ENCODE data around the gene ZNF616. TPM values are rescaled to one million over a fixed set of nuclear protein-coding genes. Genes with fewer than 3 reads are reported as not detected.
"Not testable (repeated sequence)": the region's sequence is repeated elsewhere in the genome, so short reads cannot be mapped to it uniquely, and the experiment has no call there.

Gene ZNF616
- total RNA-seq, 1 donor: 9.8 TPM

DNA sequence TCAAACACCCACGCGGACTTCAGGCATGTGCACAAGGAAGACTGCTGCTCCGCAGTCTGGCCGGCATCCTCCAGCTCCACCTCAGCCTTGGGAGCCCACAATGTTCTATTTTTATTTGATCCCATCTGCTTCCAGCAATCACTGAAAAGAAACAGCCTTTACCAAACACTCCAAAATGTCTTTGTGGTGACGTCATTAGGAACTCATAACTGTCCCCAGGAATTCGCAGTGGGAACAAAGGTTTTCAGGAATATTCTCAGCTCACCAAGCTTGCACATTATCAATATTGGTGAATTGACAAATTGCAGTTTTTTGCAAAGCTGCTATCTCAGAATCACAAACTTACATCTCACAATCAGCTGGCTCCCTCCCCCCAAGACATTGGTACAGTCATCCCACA, 29.0 kb downstream of the ZNF616 start:
- Histone ChIP-seq H3K27me3 (ENCODE audit: insufficient read depth, low read length) (no peaks in the 10 kb centered on the region), H3K4me2 (ENCODE audit: insufficient read depth, low read length) (no peak overlapping the region), H4K20me1 (ENCODE audit: insufficient read depth, low read length) (no peaks in the 10 kb centered on the region), H3K36me3 (ENCODE audit: insufficient read depth, low read length) (peaks cover 8% of the 10 kb centered on the region), H3K9me3 (ENCODE audit: low read depth, low read length) (peaks cover 34% of the 10 kb centered on the region), H3K27ac (ENCODE audit: low read depth, low read length) (no peak overlapping the region), H3K4me1 (ENCODE audit: insufficient read depth, low read length) (no peaks in the 10 kb centered on the region), H3K79me2 (ENCODE audit: insufficient read depth, low read length) (no peaks in the 10 kb centered on the region), H3K4me3 (ENCODE audit: insufficient read depth, low read length) (no peak overlapping the region), H2AFZ (ENCODE audit: low read length) (no peak overlapping the region)
- DNase-seq (ENCODE audit: insufficient read length, low spot score, missing footprints): no peak
- TF ChIP-seq, protein P1, sequence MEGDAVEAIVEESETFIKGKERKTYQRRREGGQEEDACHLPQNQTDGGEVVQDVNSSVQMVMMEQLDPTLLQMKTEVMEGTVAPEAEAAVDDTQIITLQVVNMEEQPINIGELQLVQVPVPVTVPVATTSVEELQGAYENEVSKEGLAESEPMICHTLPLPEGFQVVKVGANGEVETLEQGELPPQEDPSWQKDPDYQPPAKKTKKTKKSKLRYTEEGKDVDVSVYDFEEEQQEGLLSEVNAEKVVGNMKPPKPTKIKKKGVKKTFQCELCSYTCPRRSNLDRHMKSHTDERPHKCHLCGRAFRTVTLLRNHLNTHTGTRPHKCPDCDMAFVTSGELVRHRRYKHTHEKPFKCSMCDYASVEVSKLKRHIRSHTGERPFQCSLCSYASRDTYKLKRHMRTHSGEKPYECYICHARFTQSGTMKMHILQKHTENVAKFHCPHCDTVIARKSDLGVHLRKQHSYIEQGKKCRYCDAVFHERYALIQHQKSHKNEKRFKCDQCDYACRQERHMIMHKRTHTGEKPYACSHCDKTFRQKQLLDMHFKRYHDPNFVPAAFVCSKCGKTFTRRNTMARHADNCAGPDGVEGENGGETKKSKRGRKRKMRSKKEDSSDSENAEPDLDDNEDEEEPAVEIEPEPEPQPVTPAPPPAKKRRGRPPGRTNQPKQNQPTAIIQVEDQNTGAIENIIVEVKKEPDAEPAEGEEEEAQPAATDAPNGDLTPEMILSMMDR (IDR thresholded peaks at IDR 0.05; ENCODE audit: extremely low read depth, low read depth, low read length): no peak

DNA sequence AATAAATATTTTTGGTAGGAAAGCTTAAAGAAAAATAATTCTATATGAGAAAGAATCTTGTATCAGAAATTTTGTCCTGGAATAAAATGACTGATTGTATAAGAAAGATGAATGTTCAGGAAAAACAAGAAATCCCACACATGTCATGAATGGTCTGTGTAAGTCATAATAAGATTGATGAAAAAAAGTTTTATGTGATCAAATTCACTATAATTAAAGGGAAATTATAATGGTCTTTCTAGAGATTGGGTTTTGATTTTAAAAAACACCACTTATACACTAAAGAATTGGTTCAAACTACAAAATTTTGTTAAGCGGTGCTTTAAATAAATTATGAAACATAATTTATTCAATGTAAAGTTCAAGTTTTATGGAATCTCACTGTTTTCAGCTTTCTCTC, 37.0 kb downstream of the ZNF616 start:
- Histone ChIP-seq H3K27me3 (ENCODE audit: insufficient read depth, low read length) (no peaks in the 10 kb centered on the region), H3K27ac (ENCODE audit: low read depth, low read length) (no peak overlapping the region), H3K36me3 (ENCODE audit: insufficient read depth, low read length) (no peaks in the 10 kb centered on the region), H3K4me2 (ENCODE audit: insufficient read depth, low read length) (no peak overlapping the region), H3K4me1 (ENCODE audit: insufficient read depth, low read length) (no peaks in the 10 kb centered on the region), H3K79me2 (ENCODE audit: insufficient read depth, low read length) (no peaks in the 10 kb centered on the region), H2AFZ (ENCODE audit: low read length) (no peak overlapping the region), H3K9me3 (ENCODE audit: low read depth, low read length) (peaks cover 2% of the 10 kb centered on the region), H3K4me3 (ENCODE audit: insufficient read depth, low read length) (no peak overlapping the region), H4K20me1 (ENCODE audit: insufficient read depth, low read length) (no peaks in the 10 kb centered on the region)
- no peak for DNase-seq (ENCODE audit: insufficient read length, low spot score, missing footprints)
- TF ChIP-seq, protein P1 (IDR thresholded peaks at IDR 0.05; ENCODE audit: extremely low read depth, low read depth, low read length): no peak

DNA sequence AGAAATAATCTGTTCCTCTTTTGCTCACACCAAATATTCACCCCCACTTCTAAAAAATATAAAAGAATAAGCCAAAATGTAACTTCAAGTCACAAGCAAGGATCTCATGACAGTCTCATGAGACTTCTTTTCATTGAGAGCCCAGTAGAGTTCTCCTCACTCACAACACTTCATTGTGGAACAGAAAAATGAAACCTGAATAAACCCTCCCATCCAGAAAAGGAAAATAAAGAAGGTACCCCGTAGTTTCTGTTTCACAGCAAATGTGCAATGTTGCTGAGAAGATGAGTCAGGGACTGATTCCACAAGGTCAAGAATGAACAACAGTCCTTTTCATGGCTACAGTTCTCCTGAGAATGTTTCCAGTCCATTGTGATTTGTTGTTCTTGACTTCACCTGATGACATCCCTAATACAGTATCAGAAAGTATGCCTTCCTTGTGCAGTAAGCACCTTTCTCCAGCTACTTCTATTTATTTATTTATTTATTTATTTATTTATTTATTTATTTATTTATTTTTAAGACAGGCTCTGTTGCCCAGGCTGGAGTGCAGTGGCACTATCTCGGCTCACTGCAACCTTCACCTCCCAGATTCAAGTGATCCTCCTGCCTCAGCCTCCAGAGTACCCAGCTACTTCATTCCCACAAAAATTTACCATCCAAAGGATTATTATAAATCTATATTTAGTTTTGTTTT, 37.7 kb downstream of the ZNF616 start:
- Histone ChIP-seq H3K4me3 (ENCODE audit: insufficient read depth, low read length) (no peak overlapping the region), H3K27me3 (ENCODE audit: insufficient read depth, low read length) (no peaks in the 10 kb centered on the region), H4K20me1 (ENCODE audit: insufficient read depth, low read length) (no peaks in the 10 kb centered on the region), H3K9me3 (ENCODE audit: low read depth, low read length) (peaks cover 6% of the 10 kb centered on the region), H2AFZ (ENCODE audit: low read length) (no peak overlapping the region), H3K4me2 (ENCODE audit: insufficient read depth, low read length) (no peak overlapping the region), H3K4me1 (ENCODE audit: insufficient read depth, low read length) (no peaks in the 10 kb centered on the region), H3K27ac (ENCODE audit: low read depth, low read length) (no peak overlapping the region), H3K79me2 (ENCODE audit: insufficient read depth, low read length) (no peaks in the 10 kb centered on the region), H3K36me3 (ENCODE audit: insufficient read depth, low read length) (no peaks in the 10 kb centered on the region)
- DNase-seq (ENCODE audit: insufficient read length, low spot score, missing footprints): no peak
- TF ChIP-seq, protein P1 (IDR thresholded peaks at IDR 0.05; ENCODE audit: extremely low read depth, low read depth, low read length): no peak

DNA sequence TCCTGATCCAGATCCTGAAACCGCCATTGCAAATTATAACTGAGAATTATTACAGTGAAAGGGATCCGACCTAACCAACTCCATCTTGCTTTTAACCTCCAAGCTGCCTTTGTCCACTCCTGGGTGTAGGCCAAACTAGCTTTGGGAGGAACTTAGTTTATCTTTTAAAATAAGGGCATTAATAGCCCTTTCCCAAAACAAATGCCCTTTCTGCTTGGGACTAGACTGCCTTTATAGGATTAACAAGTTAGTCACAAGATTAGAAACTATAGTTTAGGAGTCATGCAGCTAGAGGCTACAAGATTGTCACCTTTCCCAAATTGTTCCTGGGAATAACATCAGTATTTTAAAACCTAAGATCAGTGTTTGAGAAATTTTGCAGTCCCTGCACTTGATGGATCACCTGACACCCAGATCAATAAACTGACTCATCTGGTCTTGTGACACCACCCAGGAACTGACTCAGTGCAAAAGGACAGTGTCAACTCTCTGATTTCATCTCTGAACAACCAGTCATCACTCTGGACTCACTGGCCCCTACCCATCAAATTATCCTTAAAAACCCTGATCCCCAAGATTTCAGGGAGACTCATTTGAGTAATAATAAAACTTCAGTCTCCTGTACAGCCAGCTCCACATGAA, 40.1 kb downstream of the ZNF616 start:
- TF ChIP-seq, protein P1 (IDR thresholded peaks at IDR 0.05; ENCODE audit: extremely low read depth, low read depth, low read length): no peak
- H4K20me1 ChIP-seq (ENCODE audit: insufficient read depth, low read length): peaks cover 3% of the 10 kb centered on the region
- no peaks in the 10 kb centered on the region for H3K27me3 ChIP-seq (ENCODE audit: insufficient read depth, low read length)
- H3K36me3 ChIP-seq (ENCODE audit: insufficient read depth, low read length): no peaks in the 10 kb centered on the region
- H3K27ac ChIP-seq (ENCODE audit: low read depth, low read length): no peak overlapping the region
- no peak overlapping the region for H3K4me3 ChIP-seq (ENCODE audit: insufficient read depth, low read length)
- peak; percentile 19 for DNase-seq (ENCODE audit: insufficient read length, low spot score, missing footprints)
- peaks cover 10% of the 10 kb centered on the region for H3K79me2 ChIP-seq (ENCODE audit: insufficient read depth, low read length)
- H3K4me1 ChIP-seq (ENCODE audit: insufficient read depth, low read length): no peaks in the 10 kb centered on the region
- peaks cover 6% of the 10 kb centered on the region for H3K9me3 ChIP-seq (ENCODE audit: low read depth, low read length)
- H3K4me2 ChIP-seq (ENCODE audit: insufficient read depth, low read length): no peak overlapping the region
- no peak overlapping the region for H2AFZ ChIP-seq (ENCODE audit: low read length)

DNA sequence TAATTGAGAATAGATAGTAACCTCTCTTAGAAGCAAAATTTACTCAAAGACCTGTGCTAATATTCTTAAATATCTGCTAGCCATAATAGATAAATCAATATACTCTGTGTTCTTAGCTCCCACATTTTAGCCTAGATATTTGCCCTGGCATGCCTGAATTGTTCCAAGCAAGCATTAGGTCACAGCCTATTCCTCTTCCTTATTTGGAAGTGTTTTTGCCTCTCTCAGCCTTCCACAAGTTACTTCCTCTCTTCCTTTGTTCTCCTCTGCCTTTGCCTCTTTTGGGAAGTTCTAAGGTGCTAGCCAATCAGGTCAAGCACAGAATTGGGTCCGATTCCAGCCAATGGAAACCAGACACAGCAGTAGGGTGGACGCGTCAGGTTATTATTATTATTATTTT, 43.3 kb downstream of the ZNF616 start:
- Histone ChIP-seq H3K36me3 (ENCODE audit: insufficient read depth, low read length) (peaks cover 14% of the 10 kb centered on the region), H4K20me1 (ENCODE audit: insufficient read depth, low read length) (peaks cover 11% of the 10 kb centered on the region), H3K4me2 (ENCODE audit: insufficient read depth, low read length) (peak overlapping the region; percentile 54), H3K79me2 (ENCODE audit: insufficient read depth, low read length) (peaks cover 42% of the 10 kb centered on the region)
- H3K4me1 ChIP-seq (ENCODE audit: insufficient read depth, low read length); H3K9me3 ChIP-seq (ENCODE audit: low read depth, low read length); H3K4me3 ChIP-seq (ENCODE audit: insufficient read depth, low read length); H3K27ac ChIP-seq (ENCODE audit: low read depth, low read length); H2AFZ ChIP-seq (ENCODE audit: low read length); H3K27me3 ChIP-seq (ENCODE audit: insufficient read depth, low read length); DNase-seq (ENCODE audit: insufficient read length, low spot score, missing footprints): not testable (repeated sequence)

Measured in osteoblast (primary cell).